ENCODE measurements around the gene CLASP1. TPM values are rescaled to one million over a fixed set of nuclear protein-coding genes. Genes with fewer than 3 reads are reported as not detected.

CLASP1 gene
- total RNA-seq, 4 donors from 2014 or later, result 43.0 to 53.9 (median 51.3) TPM

DNA sequence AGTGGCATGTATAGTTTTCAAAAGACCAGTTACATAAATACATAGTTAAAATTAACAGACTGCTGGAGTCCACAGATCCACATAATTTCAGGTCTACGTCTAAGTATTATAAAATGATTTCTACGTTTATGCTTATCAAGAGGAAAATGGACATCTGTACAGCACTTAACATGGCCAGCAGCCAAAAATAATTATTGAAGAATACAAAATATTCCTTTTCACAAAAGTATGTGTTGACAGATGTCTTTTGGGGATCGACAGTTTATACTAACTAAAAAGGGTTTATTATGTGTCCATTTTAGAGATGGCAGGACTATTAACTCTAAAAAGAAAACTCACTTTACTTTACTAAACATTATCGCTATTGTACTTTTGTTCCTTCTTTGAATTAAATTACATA is 231.4 kb downstream of the CLASP1 start:
- no peak for DNase-seq
- WGBS, 2 donors (ENCODE audit: low coverage in 1 of 2), result 74 to 75% methylated on average over 4 of the region's 4 CpGs
- Histone ChIP-seq H3K4me1 (no peaks in the 10 kb centered on the region), H3K36me3 (peaks cover 0 to 6% (median 0%) of the 10 kb centered on the region in 4 donors), H3K27ac (no peak overlapping the region), H3K9me3 (no peaks in the 10 kb centered on the region), H3K27me3 (no peaks in the 10 kb centered on the region), H3K4me3 (no peak overlapping the region)
- TF ChIP-seq, protein P1, sequence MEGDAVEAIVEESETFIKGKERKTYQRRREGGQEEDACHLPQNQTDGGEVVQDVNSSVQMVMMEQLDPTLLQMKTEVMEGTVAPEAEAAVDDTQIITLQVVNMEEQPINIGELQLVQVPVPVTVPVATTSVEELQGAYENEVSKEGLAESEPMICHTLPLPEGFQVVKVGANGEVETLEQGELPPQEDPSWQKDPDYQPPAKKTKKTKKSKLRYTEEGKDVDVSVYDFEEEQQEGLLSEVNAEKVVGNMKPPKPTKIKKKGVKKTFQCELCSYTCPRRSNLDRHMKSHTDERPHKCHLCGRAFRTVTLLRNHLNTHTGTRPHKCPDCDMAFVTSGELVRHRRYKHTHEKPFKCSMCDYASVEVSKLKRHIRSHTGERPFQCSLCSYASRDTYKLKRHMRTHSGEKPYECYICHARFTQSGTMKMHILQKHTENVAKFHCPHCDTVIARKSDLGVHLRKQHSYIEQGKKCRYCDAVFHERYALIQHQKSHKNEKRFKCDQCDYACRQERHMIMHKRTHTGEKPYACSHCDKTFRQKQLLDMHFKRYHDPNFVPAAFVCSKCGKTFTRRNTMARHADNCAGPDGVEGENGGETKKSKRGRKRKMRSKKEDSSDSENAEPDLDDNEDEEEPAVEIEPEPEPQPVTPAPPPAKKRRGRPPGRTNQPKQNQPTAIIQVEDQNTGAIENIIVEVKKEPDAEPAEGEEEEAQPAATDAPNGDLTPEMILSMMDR (IDR thresholded peaks at IDR 0.05), result no peak
- intact Hi-C loops (cut with DNase I; ENCODE audit: low total_unique reads) (no loop called here), in situ Hi-C loops (cut with MboI; ENCODE audit: low pct_ligation_motif_present in 1 of 4, low pct_unique_long_range_greater_than_20kb in 1 of 4, low sequenced_read_pairs in 3 of 4) (loop anchor here in 1 of 4 donors (25.0 kb wide), 1 partner anchor 294 kb away; no protein-coding TSS in a partner anchor)

DNA sequence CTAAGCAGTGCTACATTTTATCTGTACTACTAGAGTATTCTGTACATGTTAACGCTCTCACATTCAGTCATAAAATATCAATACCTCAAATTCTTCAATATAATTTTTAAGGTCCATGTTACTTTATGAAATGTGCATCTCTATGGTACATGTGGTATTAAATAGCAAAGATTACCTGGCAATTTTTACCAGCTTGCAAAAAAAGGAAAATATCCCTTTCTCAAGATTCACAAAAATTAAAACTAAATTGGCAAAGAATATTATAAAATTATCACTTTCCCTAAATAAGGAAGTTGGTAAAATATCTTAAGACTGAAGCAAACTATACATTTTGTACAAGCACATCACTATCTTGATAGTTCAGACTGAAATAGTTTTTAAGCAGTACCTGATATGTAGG is 233.5 kb downstream of the CLASP1 start:
- Histone ChIP-seq H3K36me3 (peaks cover 0 to 6% (median 0%) of the 10 kb centered on the region in 4 donors), H3K4me1 (no peaks in the 10 kb centered on the region), H3K9me3 (no peaks in the 10 kb centered on the region), H3K4me3 (no peak overlapping the region), H3K27me3 (no peaks in the 10 kb centered on the region), H3K27ac (no peak overlapping the region)
- DNase-seq, result no peak
- intact Hi-C loops (cut with DNase I; ENCODE audit: low total_unique reads), result no loop called here
- in situ Hi-C loops (cut with MboI; ENCODE audit: low pct_ligation_motif_present in 1 of 4, low pct_unique_long_range_greater_than_20kb in 1 of 4, low sequenced_read_pairs in 3 of 4), result loop anchor here in 1 of 4 donors (25.0 kb wide), 1 partner anchor 297 kb away; no protein-coding TSS in a partner anchor
- 98 to 100% methylated on average over 1 of the region's 1 CpG for WGBS, 2 donors (ENCODE audit: low coverage in 1 of 2)
- TF ChIP-seq POLR2AphosphoS5 (IDR thresholded peaks at IDR 0.05) (no peak), POLR2A (IDR thresholded peaks at IDR 0.05) (no peak), EP300 (IDR thresholded peaks at IDR 0.05; ENCODE audit: low read depth) (no peak)
- TF ChIP-seq, protein P1 (IDR thresholded peaks at IDR 0.05), result no peak

DNA sequence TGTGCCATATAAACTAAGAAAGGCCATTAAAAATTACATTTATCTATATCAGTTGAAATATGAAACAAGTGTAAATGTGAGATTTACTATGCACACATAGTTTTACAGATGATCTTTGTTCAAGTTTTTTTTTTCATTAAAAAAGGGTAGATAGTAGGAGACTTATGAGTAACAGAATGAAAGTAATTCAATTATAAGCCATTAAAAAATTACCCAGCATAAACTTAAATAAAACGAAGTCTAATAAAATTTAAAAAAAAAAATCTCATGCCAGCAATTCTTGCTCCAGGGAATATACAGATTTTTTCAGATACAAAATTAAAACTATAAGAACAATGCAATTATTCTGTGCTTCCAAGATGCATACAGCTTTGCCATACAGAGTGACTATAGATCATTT is 236.9 kb downstream of the CLASP1 start:
- intact Hi-C loops (cut with DNase I; ENCODE audit: low total_unique reads) (no loop called here), in situ Hi-C loops (cut with MboI; ENCODE audit: low pct_ligation_motif_present in 1 of 4, low pct_unique_long_range_greater_than_20kb in 1 of 4, low sequenced_read_pairs in 3 of 4) (loop anchor here in 1 of 4 donors (25.0 kb wide), 1 partner anchor 300 kb away; no protein-coding TSS in a partner anchor)
- no peaks in the 10 kb centered on the region for H3K27me3 ChIP-seq
- H3K36me3 ChIP-seq, result peaks cover 0 to 6% (median 0%) of the 10 kb centered on the region in 4 donors
- H3K9me3 ChIP-seq, result no peaks in the 10 kb centered on the region
- no peak for DNase-seq
- TF ChIP-seq POLR2A (IDR thresholded peaks at IDR 0.05) (no peak), EP300 (IDR thresholded peaks at IDR 0.05; ENCODE audit: low read depth) (no peak), POLR2AphosphoS5 (IDR thresholded peaks at IDR 0.05) (no peak)
- TF ChIP-seq, protein P1 (IDR thresholded peaks at IDR 0.05), result no peak
- no peak overlapping the region for H3K4me3 ChIP-seq
- 82 to 95% methylated on average over 1 of the region's 1 CpG for WGBS, 2 donors (ENCODE audit: low coverage in 1 of 2)
- H3K4me1 ChIP-seq, result no peaks in the 10 kb centered on the region
- H3K27ac ChIP-seq, result no peak overlapping the region

DNA sequence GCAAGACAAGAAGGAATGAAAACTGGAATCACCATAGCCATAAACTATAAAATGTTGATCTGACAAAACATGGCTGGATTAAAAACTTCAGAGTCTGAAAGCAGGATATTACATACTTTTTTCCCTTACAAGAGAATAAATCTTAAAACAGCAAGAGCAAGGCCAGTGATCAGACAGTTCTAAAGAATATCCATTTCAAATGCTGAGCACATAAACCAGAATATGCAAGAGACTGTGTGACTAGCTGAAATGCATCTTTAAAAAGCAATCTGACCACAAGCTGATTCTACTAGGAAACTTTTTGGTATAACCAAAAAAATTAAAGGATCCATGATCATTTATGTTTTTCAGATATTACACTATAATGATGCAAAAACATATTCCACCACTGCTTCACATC is 239.3 kb downstream of the CLASP1 start:
- Histone ChIP-seq H3K36me3 (peaks cover 0 to 16% (median 4%) of the 10 kb centered on the region in 4 donors), H3K27ac (no peak overlapping the region), H3K27me3 (no peaks in the 10 kb centered on the region), H3K4me3 (no peak overlapping the region), H3K4me1 (no peaks in the 10 kb centered on the region), H3K9me3 (no peaks in the 10 kb centered on the region)
- in situ Hi-C loops (cut with MboI; ENCODE audit: low pct_ligation_motif_present in 1 of 4, low pct_unique_long_range_greater_than_20kb in 1 of 4, low sequenced_read_pairs in 3 of 4) (loop anchor here in 1 of 4 donors (25.0 kb wide), 1 partner anchor 302 kb away; no protein-coding TSS in a partner anchor), intact Hi-C loops (cut with DNase I; ENCODE audit: low total_unique reads) (no loop called here)
- TF ChIP-seq POLR2A (IDR thresholded peaks at IDR 0.05), result no peak
- TF ChIP-seq EP300 (IDR thresholded peaks at IDR 0.05; ENCODE audit: low read depth), result no peak
- TF ChIP-seq POLR2AphosphoS5 (IDR thresholded peaks at IDR 0.05), result no peak
- TF ChIP-seq, protein P1 (IDR thresholded peaks at IDR 0.05), result no peak
- no peak for DNase-seq
